ENCODE measurements around the gene ZNF367.

DNA sequence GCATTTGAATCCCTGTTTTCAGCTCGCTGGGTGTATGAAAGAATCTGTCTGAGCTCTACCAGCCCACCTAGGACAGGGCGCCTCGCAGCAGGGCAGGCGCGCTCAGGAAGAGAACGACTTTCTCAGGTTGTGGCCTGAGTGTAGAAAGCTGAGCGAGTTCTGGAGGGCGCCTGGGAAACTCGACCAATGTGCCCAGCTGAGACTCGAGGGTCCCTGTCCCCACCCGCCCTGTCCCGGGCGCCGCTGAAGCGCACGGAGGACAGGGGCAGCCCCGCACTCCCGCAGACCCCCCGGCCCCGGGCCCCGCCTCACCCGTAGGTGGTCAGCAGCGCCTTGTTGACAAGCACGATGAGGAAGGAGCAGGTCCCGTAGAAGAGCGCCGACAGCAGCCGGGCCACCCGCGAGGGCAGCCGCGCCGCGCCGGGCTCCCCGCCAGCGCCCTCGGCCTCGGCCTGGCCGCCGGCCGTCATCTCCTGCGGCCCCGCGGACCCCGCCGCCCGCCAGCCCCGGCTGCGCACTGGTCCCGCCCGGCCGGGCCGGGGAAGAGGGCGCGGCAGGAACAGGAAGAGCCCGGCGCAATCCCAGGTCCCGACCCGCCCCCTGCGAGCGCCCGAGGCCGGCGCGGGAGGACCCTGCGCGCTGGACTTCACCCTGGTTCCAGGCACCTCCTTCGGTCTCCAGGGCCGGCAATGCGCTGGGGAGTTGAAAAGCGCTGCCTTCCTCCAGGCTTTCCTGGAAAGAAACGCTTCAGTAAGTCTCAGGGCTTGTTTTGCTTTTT is 34.8 kb downstream of the ZNF367 start, which contains the start of gene SLC35D2:
- TF ChIP-seq, protein P1, sequence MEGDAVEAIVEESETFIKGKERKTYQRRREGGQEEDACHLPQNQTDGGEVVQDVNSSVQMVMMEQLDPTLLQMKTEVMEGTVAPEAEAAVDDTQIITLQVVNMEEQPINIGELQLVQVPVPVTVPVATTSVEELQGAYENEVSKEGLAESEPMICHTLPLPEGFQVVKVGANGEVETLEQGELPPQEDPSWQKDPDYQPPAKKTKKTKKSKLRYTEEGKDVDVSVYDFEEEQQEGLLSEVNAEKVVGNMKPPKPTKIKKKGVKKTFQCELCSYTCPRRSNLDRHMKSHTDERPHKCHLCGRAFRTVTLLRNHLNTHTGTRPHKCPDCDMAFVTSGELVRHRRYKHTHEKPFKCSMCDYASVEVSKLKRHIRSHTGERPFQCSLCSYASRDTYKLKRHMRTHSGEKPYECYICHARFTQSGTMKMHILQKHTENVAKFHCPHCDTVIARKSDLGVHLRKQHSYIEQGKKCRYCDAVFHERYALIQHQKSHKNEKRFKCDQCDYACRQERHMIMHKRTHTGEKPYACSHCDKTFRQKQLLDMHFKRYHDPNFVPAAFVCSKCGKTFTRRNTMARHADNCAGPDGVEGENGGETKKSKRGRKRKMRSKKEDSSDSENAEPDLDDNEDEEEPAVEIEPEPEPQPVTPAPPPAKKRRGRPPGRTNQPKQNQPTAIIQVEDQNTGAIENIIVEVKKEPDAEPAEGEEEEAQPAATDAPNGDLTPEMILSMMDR (optimal IDR thresholded peaks at IDR 0.05 in 1 of 3, IDR thresholded peaks at IDR 0.05 in 1 of 3, conservative IDR thresholded peaks at IDR 0.05 in 1 of 3; ENCODE audit: extremely low read depth in 1 of 3, insufficient read depth in 2 of 3, low read length in 3 of 3): no peak
- no peak for TF ChIP-seq EZH2 (IDR thresholded peaks at IDR 0.05; ENCODE audit: low read length)

All from keratinocyte (primary cell).